Stomach (tissue), 4 donors: ENCODE results near the gene DKK2.

ENCODE experiments used
- CTCF ChIP-seq, 7 experiments: fragments of 450-650 bp in 4 of 7; fragments of 200-600 bp in 3 of 7; sonication (generic) in 3 of 7; IDR thresholded peaks; one replicate each; pipeline ENCODE4 v1.5.1; 2016 to 2019; ENCODE audit warnings: antibody characterized with exemption in 7 of 7, control low read depth in 2 of 7, mild to moderate bottlenecking in 1 of 7
- POLR2AphosphoS5 ChIP-seq, 3 donors: sonication (generic); formaldehyde crosslinking; IDR thresholded peaks; one replicate each; pipeline ENCODE4 v1.6.1; 2016; ENCODE audit warnings: antibody characterized with exemption in 3 of 3

GRCh38 chr4:107069049-107069448, 32.9 kb upstream of the DKK2 start:
- TF ChIP-seq CTCF (IDR thresholded peaks at IDR 0.05) = no peak
- no peak for TF ChIP-seq POLR2AphosphoS5 (IDR thresholded peaks at IDR 0.05)
